A673 (cell line): Measurements from ENCODE around the gene KRTAP10-10.

Source experiments
- CTCF ChIP-seq: fragments of 300-800, 200-600 bp; sonication (generic); conservative IDR thresholded peaks from 2 replicates; pipeline ENCODE4 v1.5.1; 2017; ENCODE audit warnings: low read depth, mild to moderate bottlenecking, antibody characterized with exemption, low read length, moderate library complexity, mixed read lengths
- EZH2 ChIP-seq: fragments of 200-600 bp; sonication (generic); IDR thresholded peaks from 2 replicates; pipeline ENCODE4 v1.6.1; 2017; ENCODE audit warnings: borderline replicate concordance, low read depth, mild to moderate bottlenecking, mixed read lengths, antibody characterized with exemption, low read length; ENCODE audit not compliant: poor library complexity, severe bottlenecking

DNA sequence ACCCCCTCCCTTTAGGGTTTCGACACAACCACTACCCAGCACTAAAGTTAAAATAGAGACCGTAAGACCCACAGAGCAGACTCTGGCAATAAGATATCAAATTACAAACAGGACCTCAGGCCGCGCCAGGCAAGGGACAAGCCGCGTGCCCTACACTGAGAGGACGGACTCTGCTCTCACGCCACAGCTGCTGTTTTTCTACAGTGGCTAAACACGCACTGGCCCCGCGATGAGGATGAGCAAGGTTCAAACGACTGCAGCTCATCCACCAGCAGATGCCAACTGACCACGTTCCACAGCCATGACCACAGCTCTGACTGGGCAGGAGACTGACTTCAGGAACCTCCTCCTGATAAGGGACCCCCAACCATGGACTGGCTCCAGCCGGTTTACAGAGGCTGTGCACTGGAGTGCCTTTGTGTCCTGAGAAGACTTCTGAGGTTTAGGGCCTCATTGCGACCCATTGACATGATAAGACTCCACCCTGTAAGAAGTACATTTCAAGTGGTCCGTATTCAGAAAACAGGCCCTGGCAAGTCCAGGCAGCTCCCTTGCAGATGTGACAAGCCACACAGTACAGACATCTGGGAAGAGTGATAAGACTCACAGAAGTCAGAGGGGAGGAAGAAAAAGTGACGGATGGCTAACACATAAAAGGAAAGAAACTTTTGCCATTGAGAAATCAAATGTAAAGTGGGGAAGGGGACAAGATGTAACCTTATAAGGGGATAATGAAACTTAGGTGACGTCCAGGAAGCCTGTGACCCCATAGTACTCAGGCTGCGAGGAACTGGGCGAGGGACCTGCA is 43.4 kb upstream of the KRTAP10-10 start:
- TF ChIP-seq CTCF (no peak), EZH2 (no peak)
